Stimulated activated naive CD8-positive, alpha-beta T cell treated with anti-CD3 and anti-CD28 coated beads, Interleukin-15, Interleukin-2, amounts not matched to agents 100 ng/mL and 50 ng/mL, for 24 hours (primary cell): ENCODE data around the gene MICALL2.

Source experiments
- H3K27ac Mint-ChIP-seq: one replicate; pipeline ENCODE4 v1.8.0; 2021; ENCODE audit warnings: mild to moderate bottlenecking, mixed read lengths
- H3K27me3 Mint-ChIP-seq: one replicate; pipeline ENCODE4 v1.8.0; 2021; ENCODE audit warnings: mixed read lengths
- H3K36me3 Mint-ChIP-seq: one replicate; pipeline ENCODE4 v1.8.0; 2021; ENCODE audit warnings: low read depth, mixed read lengths
- H3K4me1 Mint-ChIP-seq: one replicate; pipeline ENCODE4 v1.8.0; 2021; ENCODE audit warnings: low read depth, mixed read lengths
- H3K4me3 Mint-ChIP-seq: one replicate; pipeline ENCODE4 v1.8.0; 2021; ENCODE audit warnings: mild to moderate bottlenecking, mixed read lengths
- H3K9me3 Mint-ChIP-seq: one replicate; pipeline ENCODE4 v1.8.0; 2021; ENCODE audit warnings: mixed read lengths

The MICALL2 gene

GRCh38 chr7:1385809-1386622 lies 73.3 kb downstream of the MICALL2 start:
- no peak overlapping the region for H3K27ac Mint-ChIP-seq
- H3K9me3 Mint-ChIP-seq = no peaks in the 10 kb centered on the region
- no peak overlapping the region for H3K4me3 Mint-ChIP-seq
- H3K27me3 Mint-ChIP-seq = peaks cover 8% of the 10 kb centered on the region
- no peaks in the 10 kb centered on the region for H3K4me1 Mint-ChIP-seq
- H3K36me3 Mint-ChIP-seq = no peaks in the 10 kb centered on the region

GRCh38 chr7:1385086-1385808 lies 74.0 kb downstream of the MICALL2 start:
- H3K36me3 Mint-ChIP-seq = no peaks in the 10 kb centered on the region
- H3K9me3 Mint-ChIP-seq = no peaks in the 10 kb centered on the region
- H3K27ac Mint-ChIP-seq = no peak overlapping the region
- H3K27me3 Mint-ChIP-seq = peaks cover 8% of the 10 kb centered on the region
- H3K4me1 Mint-ChIP-seq = no peaks in the 10 kb centered on the region
- no peak overlapping the region for H3K4me3 Mint-ChIP-seq
